Lower leg skin (tissue), 4 donors: ENCODE data around the gene TAF12. TPM values are rescaled to one million over a fixed set of nuclear protein-coding genes. Genes with fewer than 3 reads are reported as not detected.
"Not testable (repeated sequence)": the region's sequence is repeated elsewhere in the genome, so short reads cannot be mapped to it uniquely, and the experiment has no call there.

Source experiments
- DNase-seq, 2 donors: peaks; one replicate each; pipeline ENCODE4 v3.0.0-alpha.2; 2019; ENCODE audit warnings: low spot score in 2 of 2
- H3K4me3 ChIP-seq: fragments of 200-600 bp; sonication (generic); 2 replicates; pipeline ENCODE4 v1.5.1; 2017; ENCODE audit warnings: mild to moderate bottlenecking, low read depth; ENCODE audit not compliant: poor library complexity, severe bottlenecking
- CTCF ChIP-seq, 3 donors: fragments of 450-650 bp; IDR thresholded peaks; one replicate each; pipeline ENCODE4 v1.5.1; 2016; ENCODE audit warnings: antibody characterized with exemption in 3 of 3, mild to moderate bottlenecking in 3 of 3, moderate library complexity in 2 of 3
- POLR2A ChIP-seq, 2 donors: fragments of 450-650 bp; IDR thresholded peaks; one replicate each; pipeline ENCODE4 v1.6.1; 2016 to 2017; ENCODE audit warnings: antibody characterized with exemption in 2 of 2, mild to moderate bottlenecking in 1 of 2, moderate library complexity in 1 of 2
- WGBS, 2 donors: methylation state at CpG; one replicate each; pipeline ENCODE4 v1.1.5; 2018; 5-methylcytosine and 5-hydroxymethylcytosine counted together
- intact Hi-C: fragments of 100-400 bp; cut with DNase I; formaldehyde crosslinking; loops from one replicate; pipeline ENCODE4 v1.15.0; 2023; ENCODE audit warnings: low total_unique reads
- total RNA-seq, 4 donors: library from RNA; depleted of rRNA; stranded (reverse); fragments of >200 nt; gene quantifications; one replicate each; pipeline ENCODE4 v1.1.0, GENCODE V29; 2016

Gene TAF12
- total RNA-seq, 4 donors from 2014 or later: 19.3 to 28.8 (median 24.0) TPM

GRCh38 chr1:28601696-28602095 lies 41.2 kb downstream of the TAF12 start:
- intact Hi-C loops: no loop called here
- WGBS, 2 donors: 46 to 49% methylated on average over 3 of the region's 3 CpGs

GRCh38 chr1:28596276-28596675 lies 46.6 kb downstream of the TAF12 start:
- H3K4me3 ChIP-seq, DNase-seq: not testable (repeated sequence)
- intact Hi-C loops: loop anchor here (10.0 kb wide), 1 partner anchor 71 kb away; no protein-coding TSS in a partner anchor
- WGBS, 2 donors: 92 to 93% methylated on average over 11 of the region's 11 CpGs

More at GRCh38 chr1:28601696-28602095, 41.2 kb downstream of the TAF12 start:
- no peak for DNase-seq
- H3K4me3 ChIP-seq: no peak overlapping the region
- TF ChIP-seq CTCF (IDR thresholded peaks at IDR 0.05): no peak
- TF ChIP-seq POLR2A (IDR thresholded peaks at IDR 0.05): no peak

- intact Hi-C loops: loop anchor here (10.0 kb wide), 1 partner anchor 71 kb away; no protein-coding TSS in a partner anchor
- TF ChIP-seq CTCF (IDR thresholded peaks at IDR 0.05) (no peak), POLR2A (IDR thresholded peaks at IDR 0.05) (no peak)
- H3K4me3 ChIP-seq: no peak overlapping the region
- no peak for DNase-seq
- WGBS, 2 donors: 92 to 93% methylated on average over 10 of the region's 10 CpGs
Observed at GRCh38 chr1:28595412-28596191, 47.3 kb downstream of the TAF12 start.

- not testable (repeated sequence) for DNase-seq, H3K4me3 ChIP-seq
- intact Hi-C loops: loop anchor here (10.0 kb wide), 1 partner anchor 70 kb away; no protein-coding TSS in a partner anchor
- 25 to 35% methylated on average over 7 of the region's 7 CpGs for WGBS, 2 donors
Observed at GRCh38 chr1:28594686-28595411, 48.0 kb downstream of the TAF12 start.

GRCh38 chr1:28593988-28594356 lies 48.9 kb downstream of the TAF12 start:
- intact Hi-C loops: loop anchor here (10.0 kb wide), 1 partner anchor 69 kb away; no protein-coding TSS in a partner anchor
- not testable (repeated sequence) for DNase-seq, H3K4me3 ChIP-seq
- WGBS, 2 donors: 86 to 88% methylated on average over 3 of the region's 3 CpGs

GRCh38 chr1:28592321-28593071 lies 50.4 kb downstream of the TAF12 start:
- no peak for DNase-seq
- WGBS, 2 donors: 6 to 10% methylated on average over 34 to 53 of the region's 81 CpGs
- intact Hi-C loops: loop anchor here (10.0 kb wide), 1 partner anchor 68 kb away; no protein-coding TSS in a partner anchor
- TF ChIP-seq POLR2A (IDR thresholded peaks at IDR 0.05) (no peak), CTCF (IDR thresholded peaks at IDR 0.05) (no peak)
- peak overlapping the region; percentile 19 for H3K4me3 ChIP-seq
